Kidney capillary endothelial cell (primary cell): ENCODE data around the gene RUFY2.
"Not testable (repeated sequence)": the region's sequence is repeated elsewhere in the genome, so short reads cannot be mapped to it uniquely, and the experiment has no call there.

Experiments
- DNase-seq: peaks from one replicate; pipeline ENCODE4 v3.0.0-alpha.2; 2018; ENCODE audit warnings: low spot score

Gene RUFY2

DNA sequence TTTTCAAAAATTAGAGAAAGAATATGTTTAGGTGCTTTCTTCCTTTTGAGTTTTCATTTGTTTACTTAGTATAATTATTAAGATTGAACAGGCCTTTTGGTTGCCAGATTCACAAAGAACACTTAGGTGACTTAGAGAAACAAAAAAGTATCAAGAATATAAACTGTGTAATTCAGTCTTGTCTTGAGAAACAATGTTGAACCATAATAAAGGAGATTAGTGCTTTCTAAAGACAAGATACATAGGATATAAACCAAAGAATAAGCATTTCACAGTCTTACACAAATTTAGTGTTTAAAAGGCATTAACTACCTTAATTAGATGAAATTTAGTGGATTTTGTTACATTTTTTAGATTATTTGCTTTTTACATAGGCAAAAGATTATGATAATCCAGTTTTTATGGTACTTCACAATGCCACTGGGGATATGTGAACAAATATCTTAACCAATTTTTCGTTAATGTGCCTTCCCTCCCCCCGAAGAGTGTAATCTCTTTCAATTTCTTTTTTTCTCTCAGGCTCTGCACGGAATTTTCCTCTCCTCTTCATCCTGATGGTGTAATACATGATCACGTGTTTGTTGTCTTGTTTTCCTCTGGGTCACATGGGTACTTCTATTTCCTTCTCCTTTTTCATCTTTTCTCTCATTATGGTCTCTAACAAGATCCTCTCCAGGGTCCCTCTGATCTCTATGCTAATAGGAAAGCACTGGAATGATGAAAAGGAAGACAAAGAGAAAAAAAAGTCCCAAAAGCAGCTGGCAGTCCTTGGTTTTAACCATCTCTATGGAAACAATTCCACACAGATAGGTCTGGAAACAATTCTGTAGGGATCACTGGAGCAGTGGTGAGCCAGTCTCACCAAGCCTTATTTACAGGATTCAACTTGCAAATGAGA is 78.9 kb downstream of the RUFY2 start:
- no peak for DNase-seq

DNA sequence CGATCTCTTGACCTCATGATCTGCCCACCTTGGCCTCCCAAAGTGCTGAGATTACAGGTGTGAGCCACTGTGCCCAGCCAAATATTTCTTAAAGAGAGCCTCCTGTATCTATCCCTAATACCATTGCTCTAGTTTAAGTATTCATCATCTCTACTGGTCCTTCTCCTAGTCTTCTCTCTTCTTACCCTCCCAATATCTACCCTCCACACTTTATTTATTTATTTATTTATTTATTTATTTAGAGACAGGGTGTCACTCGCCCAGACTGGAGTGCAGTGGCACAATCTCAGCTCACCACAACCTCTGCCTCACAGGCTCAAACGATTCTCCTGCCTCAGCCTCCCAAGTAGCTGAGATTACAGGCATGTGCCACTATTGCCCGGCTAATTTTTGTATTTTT is 82.7 kb downstream of the RUFY2 start:
- not testable (repeated sequence) for DNase-seq

DNA sequence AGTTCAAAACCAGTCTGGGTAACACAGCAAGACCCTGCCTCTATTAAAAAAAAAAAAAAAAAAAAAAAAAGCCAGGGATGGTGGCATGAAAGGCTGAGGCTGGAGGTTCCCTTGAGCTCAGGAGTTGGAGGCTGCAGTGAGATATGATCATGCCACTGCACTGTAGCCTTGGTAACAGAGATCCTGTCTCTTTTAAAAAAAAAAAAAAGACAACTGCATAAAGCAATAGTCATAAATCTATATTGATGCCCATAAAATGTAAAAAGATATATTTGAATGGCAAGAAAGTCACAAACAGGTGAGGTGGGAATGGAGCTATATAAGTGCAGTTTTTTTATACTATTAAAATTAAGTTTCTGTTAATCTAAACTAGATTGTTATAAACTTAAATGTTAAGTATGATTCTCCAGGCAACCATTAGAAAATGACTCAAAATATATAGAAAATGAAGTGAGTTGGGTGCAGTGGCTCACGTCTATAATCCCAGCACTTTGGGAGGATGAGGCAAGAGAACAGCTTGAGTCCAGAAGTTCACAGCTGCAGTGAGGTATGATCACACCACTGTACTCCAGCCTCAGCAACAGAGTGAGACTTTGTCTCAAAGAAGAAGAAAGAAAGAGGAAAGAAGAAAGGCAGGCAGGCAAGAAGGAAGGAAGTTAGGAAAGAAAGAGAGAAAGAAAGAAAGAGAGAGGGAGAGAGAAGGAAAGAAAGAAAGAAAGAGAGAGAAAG is 88.6 kb downstream of the RUFY2 start:
- no peak for DNase-seq

DNA sequence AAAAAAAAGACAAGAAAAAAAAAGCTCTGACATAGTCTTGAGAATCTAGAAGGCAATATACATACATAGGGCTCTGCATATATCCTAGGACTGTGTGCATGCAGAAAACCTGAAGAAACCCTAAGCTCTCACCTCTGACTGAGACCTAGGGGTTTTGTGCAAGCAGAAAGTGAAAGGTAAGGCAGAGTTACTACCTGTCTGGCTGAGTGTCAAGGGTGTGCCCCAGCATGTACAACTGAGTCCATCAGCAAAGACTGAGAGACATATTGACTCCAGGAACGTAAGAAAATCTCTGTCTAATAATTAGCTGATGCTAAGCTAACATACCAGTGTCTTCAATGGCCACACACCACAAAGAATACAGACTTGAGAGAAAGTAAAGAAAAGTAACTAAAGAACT is 91.5 kb downstream of the RUFY2 start:
- DNase-seq: no peak

DNA sequence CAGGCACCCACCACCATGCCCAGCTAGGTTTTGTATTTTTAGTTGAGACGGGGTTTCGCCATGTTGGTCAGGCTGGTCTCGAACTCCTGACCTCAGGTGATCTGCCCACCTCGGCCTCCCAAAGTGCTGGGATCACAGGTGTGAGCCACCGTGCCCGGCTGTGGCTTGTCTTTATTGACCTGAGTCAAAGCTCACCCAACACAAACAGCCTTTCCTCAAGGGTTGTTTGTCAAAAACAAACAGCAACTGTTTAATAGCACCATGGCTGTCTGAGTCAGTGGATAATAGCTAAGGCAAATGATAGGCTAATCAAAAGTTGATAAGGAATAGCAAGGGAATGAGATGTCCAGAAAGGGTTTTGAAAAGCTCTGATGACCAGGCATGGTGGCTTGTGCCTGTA is 92.1 kb downstream of the RUFY2 start:
- DNase-seq: not testable (repeated sequence)

DNA sequence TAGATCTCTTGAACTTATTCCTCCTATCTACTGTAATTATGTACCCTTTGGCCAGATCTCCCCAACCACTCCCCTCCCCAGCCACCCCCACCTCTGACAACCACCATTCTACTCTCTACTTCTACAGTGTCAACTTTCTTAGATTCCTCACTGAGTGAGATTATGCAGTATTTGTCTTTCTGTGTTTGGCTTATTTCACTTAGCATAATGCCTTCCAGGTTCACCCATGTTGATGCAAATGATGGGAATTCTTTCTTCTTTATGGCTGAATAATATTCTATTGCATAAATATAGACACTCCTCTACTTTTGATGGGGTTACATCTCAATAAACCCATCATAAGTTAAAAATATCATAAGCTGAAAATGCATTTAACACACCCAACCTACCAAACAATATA is 96.5 kb downstream of the RUFY2 start:
- DNase-seq: no peak

DNA sequence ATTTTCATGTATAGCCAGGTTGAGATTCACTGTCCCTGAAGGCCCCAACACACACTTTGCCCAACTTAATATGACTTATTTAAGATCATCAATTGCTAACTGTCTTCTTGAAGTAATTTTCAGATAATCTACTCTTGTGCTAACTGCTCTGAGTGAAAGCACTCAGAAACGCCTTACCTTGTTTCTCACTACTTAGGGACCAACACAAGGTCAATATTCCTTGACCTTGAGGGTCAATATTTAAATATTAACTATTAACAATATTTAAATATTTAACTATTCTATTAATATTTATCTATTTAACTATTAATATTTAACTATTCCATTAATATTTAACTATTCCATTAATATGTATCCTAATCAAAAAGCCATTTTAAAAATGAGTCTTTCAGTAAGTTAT is 101.2 kb downstream of the RUFY2 start:
- DNase-seq: no peak

DNA sequence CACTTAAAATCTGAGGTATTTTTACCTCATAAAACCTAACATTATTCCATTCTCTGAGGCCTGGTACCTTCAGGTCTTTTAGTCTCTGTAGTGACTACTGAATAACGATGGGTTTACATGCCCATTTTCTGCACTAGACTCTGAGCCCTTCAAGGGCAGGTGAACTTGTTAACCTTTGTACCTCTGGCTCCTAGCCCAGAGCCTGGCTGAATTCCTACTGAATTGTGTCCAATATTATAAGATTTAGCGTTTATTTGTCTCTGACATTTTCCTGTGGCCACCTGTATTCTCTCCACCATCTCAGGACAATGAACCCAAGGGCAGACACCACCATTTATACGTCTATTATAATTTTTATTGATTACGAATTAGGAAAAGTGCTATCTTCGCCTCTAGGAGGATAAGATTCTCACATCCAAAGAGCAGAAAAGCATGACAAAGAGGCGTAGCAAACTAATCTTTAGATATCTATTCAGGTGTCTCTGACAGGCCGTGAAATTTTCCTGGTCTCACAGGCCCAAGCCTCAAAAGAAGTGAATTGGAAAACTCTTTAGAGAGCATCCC is 103.1 kb downstream of the RUFY2 start:
- DNase-seq: no peak

DNA sequence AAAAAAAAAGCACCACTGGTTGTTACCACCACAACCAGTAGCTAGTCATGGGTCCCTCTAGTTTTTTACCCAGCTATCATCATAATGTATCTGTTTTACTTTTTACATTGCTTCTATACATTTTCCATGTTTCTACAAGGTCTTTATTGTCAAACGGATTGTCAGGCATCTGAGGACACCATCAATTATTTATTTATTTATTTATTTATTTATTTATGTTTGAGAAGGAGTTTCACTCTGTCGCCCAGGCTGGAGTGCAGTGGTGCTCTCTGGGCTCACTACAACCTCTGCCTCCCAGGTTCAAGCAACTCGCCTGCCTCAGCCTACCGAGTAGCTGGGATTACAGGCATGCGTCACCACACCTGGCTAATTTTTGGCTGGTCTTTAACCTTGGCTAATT is 104.2 kb downstream of the RUFY2 start:
- no peak for DNase-seq

DNA sequence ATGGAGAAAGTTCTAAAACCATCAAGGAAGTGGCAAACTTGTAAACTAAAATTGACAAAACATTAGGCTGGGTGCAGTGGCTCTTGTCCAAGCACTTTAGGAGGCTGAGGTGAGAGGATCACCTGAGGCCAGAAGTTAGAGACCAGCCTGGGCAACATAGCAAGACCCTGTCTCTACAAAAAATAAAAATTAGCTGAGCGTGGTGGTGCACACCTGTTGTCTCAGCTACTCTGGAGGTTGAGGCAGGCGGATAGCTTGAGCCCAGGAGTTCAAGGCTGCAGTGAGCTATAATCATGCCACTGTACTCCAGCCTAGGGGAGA is 104.6 kb downstream of the RUFY2 start:
- DNase-seq: no peak

DNA sequence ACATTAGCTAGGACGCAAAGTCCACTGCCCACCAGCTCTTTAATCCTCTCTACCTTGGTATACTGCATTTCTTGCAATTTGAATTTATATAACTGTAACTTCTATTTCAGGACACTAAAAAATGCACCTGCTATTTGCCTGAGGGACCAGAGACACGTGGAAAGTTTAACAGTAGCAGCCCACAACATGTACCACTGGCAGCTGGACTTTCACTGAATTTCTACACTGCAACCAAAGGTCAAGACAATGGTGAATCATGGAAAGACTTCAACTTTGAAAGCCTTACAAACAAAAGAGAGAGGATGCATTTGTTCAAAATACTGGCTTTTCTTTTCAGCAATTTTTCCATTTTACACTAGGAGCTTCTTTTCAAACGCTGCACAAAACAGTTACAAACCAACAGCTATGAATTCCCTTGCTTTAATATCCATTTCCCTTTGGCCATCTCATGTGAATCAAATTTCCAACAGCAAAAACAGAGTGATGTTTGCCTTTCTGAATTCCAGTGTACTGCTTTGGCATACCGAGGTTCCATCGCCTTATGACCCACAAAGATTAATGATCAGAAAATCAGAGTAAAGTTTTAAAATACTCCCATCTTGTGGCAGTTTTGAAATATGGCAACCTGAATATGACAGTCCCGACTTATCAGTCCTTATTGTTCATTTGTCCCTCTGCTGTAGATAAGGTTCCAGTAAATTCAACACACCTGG is 105.1 kb downstream of the RUFY2 start:
- peak; percentile 57 for DNase-seq

DNA sequence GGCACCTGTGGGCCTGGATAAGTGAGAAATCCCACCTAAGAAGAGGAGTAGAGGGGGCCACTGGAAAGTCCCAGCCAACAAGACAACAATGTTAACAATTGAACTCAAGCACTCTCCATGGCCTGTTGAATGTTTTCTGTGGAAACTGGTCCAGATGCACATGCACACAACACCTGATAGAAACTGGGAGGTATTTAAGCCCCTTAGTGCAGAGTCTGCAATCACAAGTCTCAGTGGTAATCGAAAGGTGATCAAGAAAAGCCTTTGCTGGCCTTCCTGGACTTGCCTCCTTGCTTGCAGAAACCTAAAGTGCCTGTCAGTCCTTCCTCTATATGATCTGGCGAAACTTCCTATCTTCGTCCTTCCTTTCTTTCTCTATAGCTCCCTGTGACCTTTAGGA is 105.8 kb downstream of the RUFY2 start:
- DNase-seq: no peak

DNA sequence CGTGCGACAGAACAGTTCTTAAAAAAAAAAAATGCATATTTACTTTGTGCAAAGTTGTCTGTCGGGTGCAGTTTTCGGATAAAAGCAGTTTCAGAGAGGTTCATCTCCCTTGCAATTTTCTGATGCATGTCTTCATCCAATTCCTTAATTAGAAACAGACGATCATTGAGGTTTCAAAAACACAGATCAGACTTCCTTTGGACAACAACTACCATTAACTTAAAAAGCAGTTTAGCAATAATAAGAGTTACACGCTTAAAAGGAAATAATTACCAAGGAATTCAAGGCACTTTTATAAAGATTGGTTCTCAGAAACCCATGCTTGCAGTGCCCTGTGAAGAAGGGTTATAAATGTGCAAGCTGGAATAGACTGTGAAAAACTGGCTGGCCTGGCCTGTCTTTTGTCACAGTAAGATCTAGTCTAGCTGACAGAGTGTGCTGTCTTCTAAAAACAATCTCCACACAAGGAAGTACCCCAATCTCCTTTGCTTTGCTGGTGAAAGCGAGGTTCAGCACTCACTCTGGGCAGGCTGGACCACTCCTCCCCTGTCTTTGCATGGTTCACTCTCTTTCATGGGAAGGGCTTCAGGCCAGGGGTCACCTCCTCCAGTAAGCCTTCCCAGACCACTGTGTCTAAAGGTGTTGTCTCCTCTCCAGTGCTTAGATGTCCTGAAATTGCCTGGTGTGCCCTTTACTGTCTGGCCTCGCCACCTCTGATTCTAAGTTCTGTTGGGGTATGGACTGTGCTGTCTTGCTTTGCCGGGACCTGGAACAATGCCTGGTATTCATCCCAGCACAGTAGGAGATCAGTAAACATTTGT is 110.0 kb downstream of the RUFY2 start:
- no peak for DNase-seq
